Sciatic nerve (tissue), 1 donor: ENCODE measurements around the gene USP17L20. TPM values are rescaled to one million over a fixed set of nuclear protein-coding genes. Genes with fewer than 3 reads are reported as not detected.

Experiments used
- total RNA-seq: library from RNA; stranded (reverse); fragmentation: NEBNext Ultra II Directional; extraction: Animal tissue kit (Norgen Biotek cat#: 25700); gene quantifications from one replicate; pipeline ENCODE4 v1.2.1, GENCODE V29; 2021
- donor health status: DM: no; HTN: no; CAD: no.

Gene USP17L20
- total RNA-seq, 1 donor from 2014 or later: not detected

Other genes starting within 250 kb of the USP17L20 start
- not detected for gene FAM90A26, start 87.7 kb upstream of the USP17L20 start, total RNA-seq
- gene USP17L10, start 47.5 kb upstream of the USP17L20 start, total RNA-seq: not detected
- not detected for gene USP17L11, start 42.7 kb upstream of the USP17L20 start, total RNA-seq
- gene USP17L12, start 38.0 kb upstream of the USP17L20 start, total RNA-seq: not detected
- gene USP17L13, start 33.2 kb upstream of the USP17L20 start, total RNA-seq: not detected
- not detected for gene USP17L15, start 23.7 kb upstream of the USP17L20 start, total RNA-seq
- gene USP17L17, start 14.2 kb upstream of the USP17L20 start, total RNA-seq: not detected
- not detected for gene USP17L18, start 9.5 kb upstream of the USP17L20 start, total RNA-seq
- not detected for gene USP17L19, start 4.7 kb upstream of the USP17L20 start, total RNA-seq
- not detected for gene USP17L21, start 4.7 kb downstream of the USP17L20 start, total RNA-seq
- gene USP17L22, start 9.5 kb downstream of the USP17L20 start, total RNA-seq: not detected
- not detected for gene USP17L24, start 67.0 kb downstream of the USP17L20 start, total RNA-seq
- not detected for gene USP17L25, start 71.8 kb downstream of the USP17L20 start, total RNA-seq
- gene USP17L26, start 76.5 kb downstream of the USP17L20 start, total RNA-seq: not detected
- gene USP17L5, start 81.3 kb downstream of the USP17L20 start, total RNA-seq: not detected
- gene USP17L27, start 86.0 kb downstream of the USP17L20 start, total RNA-seq: not detected
- not detected for gene USP17L28, start 90.8 kb downstream of the USP17L20 start, total RNA-seq
- not detected for gene USP17L29, start 95.5 kb downstream of the USP17L20 start, total RNA-seq
- not detected for gene USP17L30, start 105.0 kb downstream of the USP17L20 start, total RNA-seq
- not detected for gene DEFB131A, start 186.3 kb downstream of the USP17L20 start, total RNA-seq